NCI-H1105 (cell line): ENCODE results near the gene KCNK10.
"Not testable (repeated sequence)": the region's sequence is repeated elsewhere in the genome, so short reads cannot be mapped to it uniquely, and the experiment has no call there.

Experiments
- DNase-seq: peaks from one replicate; lab custom pipeline; 2025; lab: John Stamatoyannopoulos, UW

Gene KCNK10

DNA sequence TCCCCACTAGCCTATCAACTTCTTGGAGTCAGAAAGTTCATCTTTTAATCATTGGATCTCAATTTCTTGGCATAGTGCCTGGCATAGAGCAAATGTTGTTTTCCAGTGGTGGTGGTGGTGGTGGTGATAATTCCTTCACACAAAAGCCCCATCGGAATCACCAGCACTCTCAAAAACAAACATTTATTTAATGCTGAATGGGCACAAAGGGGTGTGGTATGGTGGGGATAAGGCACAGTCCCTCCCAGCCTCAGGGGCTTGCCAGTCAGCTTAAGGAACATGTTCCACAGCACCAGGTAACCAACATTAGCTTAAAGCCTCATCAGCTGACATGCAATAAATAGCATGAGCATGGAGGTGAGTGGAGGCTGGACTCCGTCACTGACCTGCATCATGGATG lies 56.6 kb downstream of the KCNK10 start:
- no peak for DNase-seq

DNA sequence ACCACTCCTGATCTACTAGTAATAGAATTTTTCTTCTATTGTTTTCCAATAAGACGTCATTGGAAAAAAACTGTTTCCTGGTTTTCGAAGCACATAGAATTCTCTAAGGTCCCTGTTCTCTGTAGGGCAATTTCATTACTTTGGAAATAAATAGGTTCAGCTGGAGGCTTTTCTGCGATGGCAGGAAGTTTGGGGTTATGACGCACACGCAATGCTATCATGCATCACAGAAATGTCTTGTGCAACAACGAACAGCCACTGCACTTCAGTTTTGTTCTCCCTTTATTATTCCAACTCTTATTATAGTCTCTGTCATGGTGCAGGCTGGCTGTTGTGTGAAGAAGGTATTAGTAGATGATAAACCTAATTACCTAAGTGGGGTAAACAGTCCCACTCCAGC lies 59.0 kb downstream of the KCNK10 start:
- DNase-seq: no peak

DNA sequence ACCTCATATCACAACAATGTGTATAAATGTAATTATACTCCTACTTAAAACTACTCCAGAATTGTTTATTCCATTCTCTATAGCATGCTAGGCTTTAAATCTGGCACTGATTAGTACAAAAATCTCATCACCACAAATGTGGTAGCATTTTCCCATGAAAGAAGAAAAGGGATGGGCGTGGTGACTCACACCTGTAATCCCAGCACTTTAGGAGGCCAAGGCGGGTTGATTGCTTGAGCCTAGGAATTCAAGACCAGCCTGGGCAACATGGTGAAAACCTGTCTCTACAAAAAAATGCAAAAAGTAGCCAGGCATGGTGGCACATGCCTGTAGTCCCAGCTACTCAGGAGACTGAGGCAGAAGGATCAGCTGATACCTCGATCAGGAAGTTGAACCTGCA lies 61.8 kb downstream of the KCNK10 start:
- not testable (repeated sequence) for DNase-seq

DNA sequence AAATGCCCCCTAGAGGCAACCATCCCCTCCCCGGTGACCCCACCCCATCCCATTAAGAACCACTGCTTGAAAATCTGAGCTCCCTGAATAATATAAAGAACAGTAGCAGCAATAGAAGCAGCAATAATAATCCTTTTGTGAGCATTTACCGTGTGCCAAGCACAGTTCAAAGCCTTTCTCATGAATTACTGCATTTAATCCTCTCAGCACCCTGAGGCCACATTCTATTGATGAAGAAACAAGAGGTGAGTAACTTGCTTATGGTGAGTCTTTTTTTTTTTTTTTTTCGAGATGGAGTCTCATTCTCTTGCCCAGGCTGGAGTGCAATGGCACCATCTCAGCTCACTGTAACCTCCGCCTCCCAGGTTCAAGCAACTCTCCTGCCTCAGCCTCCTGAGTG lies 65.0 kb downstream of the KCNK10 start:
- no peak for DNase-seq

DNA sequence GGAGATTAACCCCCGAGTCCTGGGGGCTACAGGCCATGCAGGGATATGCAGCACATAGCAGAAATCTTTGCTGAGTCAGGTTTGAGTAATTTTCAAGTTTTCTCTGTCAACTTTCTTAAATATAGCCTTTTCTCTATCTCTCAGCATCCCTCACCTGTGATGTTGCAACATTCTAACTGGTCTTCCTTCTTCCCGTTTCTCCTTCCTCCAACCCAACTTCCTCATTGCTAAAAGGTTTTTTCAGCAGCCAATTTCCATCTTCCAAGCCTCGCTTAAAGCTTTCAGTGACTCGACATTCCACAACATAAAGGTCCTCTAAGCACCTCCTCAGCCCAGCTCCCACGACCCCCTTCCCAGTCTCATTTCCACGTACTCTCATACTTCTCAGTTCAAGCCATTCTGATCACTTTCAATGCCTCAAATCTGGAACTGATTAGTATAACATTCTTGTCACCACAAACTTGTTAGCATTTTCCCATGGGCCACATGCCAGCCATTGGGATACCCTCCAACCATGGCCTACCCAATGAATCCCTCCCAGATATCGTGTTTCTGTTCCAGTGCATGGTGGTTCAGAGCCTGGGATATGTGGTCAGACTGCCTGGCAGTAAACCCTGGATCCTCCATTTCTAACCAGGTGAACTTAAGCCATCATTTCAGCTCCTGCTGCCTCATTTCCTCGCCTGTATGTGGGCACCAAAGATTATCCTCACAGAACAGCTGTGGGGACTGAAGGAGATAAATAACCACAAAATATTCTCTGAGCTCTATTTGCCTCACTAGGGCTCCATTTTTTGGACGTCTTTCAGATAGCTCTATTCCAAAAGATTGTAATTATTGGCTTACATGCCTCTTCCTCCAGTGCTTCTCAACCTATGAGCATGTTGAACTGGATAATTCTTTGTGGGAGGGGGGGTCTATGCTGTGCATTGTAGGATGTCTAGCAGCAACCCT lies 65.8 kb downstream of the KCNK10 start:
- no peak for DNase-seq

DNA sequence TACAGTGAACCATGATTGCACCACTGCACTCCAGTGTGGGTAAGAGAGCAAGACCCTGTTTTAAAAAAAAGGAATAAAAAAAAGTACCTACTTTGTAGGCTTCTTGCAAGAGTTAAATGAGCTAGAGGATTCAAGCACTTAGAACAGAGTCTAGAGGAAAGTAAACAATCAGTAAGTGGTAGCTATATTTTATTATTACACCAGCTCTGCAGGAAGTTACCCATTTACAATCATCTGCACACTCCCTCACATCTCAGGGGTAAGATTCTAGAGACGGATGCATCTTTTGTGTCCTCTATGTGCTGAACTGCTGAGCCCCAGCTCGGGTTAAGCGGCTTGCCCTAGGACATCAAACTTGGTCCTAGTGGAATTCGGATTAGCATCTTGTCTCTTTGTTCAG lies 67.3 kb downstream of the KCNK10 start:
- no peak for DNase-seq

DNA sequence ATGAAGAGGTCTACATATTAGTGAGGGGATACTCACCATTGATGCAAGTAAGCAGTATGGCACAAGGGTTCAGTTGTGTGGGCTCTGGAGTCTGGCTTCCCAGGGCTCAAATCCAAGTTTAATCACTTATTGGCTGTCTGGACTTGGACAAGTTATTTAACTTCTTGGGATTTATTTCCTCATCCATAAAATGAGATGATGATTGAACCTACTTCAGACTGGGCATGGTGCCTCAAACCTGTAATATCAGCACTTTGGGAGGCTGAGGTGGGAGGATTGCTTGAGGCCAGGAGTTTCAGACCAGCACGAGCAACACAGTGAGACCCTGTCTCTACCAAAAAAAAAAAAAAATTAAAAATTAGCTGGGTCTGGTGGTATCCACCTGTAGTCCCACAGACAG lies 67.9 kb downstream of the KCNK10 start:
- DNase-seq: no peak

DNA sequence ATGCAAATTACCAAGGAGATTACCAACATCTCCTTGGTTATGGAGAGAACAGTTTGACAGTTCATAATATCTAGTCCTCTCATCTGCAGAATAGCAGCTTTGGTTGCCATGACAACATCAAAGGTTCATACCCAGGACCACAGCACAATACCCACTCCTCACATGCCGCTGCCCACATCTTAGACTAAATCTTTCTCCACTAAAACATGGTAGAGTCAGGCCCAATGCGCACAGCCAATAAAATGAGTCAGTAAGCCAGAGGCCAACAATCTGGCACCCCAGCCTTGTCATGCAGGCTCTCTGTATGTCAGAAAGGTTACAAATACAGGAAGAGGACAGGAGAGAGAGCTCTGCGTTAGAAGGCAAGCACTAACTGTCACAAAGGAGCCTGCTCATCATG lies 70.6 kb downstream of the KCNK10 start:
- no peak for DNase-seq

DNA sequence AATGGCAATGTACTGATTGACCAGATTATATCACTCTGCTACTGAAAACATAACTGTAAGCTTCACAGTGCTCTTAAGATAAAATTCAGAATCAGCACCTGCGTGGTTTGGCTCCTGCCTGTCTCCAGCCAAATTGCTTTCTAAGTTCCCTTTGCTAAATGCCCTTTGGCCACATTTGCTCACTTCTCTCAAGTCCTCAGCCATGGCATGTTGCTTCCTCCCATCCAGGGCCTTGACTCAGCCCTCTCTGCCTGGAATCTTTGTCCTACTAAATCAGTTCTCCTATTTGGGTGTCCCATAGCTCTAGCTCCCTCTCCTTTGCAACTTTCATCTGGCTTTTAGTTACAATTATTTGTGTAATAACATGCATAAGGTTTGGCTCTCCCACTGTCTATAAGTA lies 71.4 kb downstream of the KCNK10 start:
- DNase-seq: no peak

DNA sequence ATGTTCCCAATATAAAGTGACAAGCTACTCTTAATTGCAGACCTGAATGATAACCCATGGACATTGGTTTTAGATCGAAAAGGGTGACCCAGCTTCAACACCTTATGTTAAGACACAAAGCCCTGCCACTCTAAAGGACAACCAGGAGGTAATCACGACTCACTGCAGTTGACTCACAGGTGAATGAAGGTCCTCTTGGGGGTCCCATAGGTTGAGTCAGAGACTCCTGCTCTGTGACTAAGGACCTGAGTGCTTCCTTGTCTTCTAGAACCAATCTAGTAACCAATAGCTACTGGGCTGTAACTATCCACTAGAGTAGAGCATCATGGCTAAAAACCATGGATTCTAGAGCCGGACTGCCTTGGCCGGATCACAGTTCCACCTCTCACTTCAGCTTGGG lies 73.8 kb downstream of the KCNK10 start:
- no peak for DNase-seq

DNA sequence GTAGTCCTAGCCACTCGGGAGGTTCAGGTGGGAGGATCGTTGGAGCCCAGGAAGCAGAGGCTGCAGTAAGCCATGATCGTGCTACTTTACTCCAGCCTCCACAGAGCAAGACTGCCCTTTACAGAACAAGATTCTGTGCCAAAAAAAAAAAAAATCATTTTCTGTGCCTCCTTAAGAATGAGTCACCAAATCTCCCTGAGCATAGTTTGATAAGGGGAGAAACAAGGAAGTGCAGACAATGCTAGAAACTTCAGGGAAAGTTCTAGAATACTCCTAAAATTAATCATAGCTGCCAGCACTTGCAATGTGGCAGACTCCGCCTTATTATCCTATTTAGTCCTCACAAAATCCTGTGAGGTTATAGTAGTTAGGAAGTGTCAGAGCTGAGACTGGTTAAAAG lies 74.5 kb downstream of the KCNK10 start:
- DNase-seq: no peak

DNA sequence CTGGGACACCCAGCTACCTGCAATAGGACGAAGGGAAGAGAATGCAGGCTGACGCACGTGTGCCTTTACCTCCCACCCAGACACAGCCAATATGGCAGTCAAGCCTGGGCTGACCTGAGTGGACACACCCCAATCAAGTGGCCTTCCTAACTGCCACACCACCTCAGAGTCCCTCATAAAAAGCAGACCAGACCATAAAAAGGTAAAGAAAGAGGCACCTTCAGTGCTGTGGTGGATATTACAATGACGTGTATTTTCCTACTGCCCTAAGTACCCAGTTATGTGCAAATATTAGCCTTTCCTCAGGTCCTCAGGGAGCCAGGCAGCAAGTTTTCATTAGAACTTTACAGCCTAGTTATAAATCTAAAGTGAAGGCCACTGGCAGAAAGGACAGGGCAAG lies 75.8 kb downstream of the KCNK10 start:
- DNase-seq: no peak

DNA sequence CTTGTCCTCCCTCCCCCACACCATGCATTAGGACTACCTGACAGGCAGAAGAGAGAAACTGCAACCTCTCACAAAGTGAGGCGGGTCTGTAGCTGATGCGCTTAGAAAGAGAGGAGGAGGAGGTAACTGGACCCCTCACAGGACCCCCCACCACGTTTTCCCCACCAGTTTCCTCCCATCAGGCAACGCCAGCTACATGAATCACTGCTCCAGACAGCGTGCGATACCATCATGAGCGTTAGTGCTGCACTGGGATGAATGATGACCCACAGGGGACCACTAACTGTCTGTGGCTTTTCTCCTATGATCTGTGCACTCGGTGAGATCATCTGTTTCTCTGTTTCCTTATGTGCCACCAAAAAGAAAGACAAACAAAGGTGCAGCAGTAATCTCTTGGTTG lies 77.7 kb downstream of the KCNK10 start:
- no peak for DNase-seq

DNA sequence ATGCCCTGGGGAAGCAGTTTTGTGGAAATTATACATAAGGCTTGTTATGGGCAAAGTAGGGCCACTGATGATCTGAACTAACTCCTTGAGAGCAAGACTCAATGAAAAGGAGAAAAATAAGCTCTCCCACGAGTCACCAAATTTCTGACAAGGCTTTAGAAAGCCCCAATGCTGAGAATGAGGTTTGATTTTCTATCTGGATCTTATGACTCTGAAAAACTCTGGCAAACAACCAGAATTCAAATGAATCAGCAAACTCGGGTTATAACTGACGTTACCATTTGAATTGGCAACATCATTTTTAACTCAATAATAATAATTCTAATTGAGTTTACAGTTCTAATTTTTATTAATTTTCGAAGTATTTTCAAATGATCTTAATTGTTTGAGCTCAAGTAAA lies 79.1 kb downstream of the KCNK10 start:
- no peak for DNase-seq

DNA sequence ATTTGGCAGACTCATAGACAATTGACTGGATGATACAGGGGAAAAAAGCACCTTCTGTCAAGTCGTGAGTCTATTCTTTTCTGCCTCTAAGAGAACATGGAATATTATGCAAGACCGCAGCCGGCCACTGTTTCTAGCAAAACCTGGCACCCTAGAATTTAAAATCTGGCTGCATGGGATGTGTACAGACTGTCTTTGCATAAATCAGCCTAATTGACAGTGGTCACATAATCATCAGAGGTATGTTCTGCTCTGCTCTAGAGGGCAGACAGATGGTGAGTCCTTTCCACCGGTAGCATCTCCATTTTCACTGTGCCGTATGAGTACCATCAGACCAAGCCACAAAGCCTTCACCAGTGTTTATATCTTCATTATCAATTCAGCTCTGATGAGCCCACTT lies 80.6 kb downstream of the KCNK10 start:
- DNase-seq: no peak

DNA sequence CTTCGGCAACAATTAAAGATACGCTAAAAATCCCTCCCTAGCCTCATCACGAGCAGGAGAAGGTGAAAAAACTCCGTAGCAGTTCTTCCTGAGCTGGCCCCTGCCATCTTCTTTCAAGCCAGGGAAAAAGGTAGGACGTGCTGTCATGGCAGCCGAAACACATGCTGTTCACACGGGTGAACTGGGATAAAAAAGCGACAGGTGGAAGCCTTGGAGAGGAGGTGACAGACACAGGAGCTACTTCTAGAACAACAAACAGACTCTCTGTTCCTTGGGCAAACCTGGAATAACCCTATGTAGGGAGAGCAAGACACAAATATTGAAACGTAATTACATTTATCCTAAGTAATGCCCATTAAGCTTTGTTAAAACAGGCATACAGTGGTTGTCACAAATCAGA lies 81.3 kb downstream of the KCNK10 start:
- no peak for DNase-seq

DNA sequence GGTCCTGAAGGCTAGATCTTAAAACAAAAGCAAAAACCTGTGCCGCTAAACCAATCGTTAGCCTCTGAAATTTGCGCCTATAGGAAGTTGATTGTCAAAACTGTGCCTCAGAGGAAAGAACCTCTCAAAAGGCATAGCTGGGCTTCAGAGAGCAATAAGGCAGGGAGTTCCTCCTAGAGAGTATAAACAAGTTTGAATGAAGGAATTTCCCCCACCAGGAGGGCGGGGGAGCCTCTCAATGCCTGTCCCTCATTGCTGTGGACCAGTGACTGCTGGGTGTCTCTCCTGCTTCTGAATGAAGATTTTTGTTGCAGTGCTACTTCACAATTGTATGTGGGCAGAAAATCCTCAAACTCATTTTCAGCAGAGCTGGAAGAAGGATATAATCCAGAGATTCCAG lies 88.6 kb downstream of the KCNK10 start:
- no peak for DNase-seq

DNA sequence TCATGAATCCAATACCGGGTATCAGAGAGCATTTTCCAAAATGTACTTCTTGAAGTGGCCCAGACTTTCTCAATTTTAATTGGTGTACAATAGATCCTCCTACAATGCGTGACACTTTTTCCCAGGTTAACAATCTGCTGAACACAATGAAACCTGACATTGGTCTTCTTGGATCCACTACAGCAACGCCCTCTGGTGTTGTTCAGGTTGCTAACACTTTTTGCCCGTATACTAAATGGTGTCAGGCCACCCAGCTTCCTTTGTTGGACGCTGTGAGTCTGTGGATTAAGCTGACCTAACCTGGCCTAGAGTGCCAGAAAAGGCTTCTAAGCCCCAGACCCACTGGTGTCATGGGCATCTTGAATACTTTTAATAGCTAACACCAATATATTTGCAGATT lies 89.2 kb downstream of the KCNK10 start:
- DNase-seq: no peak

DNA sequence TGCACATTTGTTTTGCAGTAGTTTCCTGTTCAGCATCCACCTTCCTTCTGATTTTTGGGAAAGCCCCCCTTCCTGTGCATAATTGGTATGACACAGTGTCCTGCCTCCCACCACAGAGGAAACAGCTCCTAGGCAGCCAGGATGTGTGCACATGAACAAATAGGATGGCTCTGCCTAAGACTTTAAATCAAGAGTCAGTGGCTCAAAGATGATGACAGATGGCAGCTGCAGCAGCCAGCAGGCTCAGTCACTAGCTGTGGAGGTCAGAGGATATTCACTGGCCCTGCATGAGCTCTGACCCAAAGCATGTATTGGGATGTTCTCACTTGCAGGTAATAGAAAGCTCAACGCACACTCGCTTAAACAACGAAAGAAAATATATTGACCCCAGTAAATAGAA lies 90.3 kb downstream of the KCNK10 start:
- DNase-seq: no peak

DNA sequence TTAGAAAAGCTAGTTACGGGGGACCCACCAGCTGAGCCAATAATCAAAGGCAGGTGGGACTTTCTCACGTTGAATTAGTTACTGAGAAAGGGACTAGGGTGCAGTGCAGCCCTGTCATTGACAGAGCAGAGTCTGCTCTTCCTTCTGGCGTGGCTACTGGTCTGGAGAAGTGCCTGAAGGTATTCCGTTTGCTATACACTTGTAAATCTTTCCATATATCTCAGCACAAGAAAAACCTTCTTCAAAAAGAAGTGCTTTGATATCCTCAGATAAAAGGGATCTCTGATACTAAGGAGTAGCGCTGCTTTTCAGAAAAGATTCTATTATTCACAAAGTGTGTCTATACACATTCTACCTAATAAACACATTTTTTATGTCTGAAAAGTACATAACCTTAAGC lies 91.5 kb downstream of the KCNK10 start:
- DNase-seq: no peak

DNA sequence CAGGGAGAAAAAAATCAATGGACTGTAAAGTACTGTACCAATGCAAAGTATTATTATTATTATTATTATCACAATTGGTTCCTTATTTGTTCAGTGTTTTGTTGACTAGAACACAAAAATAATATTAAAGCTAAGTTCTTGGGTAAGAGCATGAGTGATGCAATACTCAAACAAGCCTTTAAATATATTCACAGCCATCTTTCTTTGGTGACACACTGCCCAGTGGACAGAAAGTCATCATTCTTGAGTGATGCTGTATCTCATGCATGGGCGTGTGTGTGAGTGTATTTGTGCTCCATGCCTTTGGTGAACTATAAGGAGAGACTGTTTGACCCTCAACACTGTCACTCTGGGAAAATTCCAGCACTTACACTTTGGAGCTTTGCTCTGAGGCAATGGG lies 93.6 kb downstream of the KCNK10 start:
- no peak for DNase-seq

DNA sequence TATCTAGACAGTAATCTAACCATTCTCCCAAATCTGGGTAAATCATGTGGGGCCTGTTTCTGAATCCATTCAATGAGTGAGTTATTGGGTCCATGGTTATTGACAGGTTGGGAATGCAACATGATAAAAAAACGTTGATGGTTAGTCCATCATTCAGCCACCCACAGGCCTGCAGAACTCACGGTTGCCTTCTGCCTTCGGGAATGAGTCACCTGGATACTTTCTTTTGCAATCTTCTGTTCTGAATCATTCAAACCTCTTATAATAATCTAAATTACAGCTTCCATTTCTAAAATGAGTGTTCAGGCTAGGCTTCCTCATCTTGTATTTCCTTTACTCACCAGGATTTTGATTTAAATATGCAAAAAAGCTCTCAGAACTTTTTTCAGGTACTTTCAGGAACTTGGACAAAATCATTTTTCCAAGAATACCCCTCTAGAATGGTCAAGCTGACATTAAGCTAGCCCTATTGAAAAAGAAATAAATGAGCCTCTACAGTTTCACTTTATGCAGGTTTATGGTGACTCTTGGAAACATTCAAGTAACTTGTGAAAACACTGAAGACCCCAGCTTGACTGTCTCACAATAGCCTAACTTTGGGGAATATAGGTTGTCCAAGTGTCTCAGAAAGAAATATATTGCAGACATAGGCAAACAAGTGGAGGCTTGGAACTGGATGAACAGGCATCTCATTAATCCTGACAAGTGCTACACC lies 94.4 kb downstream of the KCNK10 start:
- no peak for DNase-seq

DNA sequence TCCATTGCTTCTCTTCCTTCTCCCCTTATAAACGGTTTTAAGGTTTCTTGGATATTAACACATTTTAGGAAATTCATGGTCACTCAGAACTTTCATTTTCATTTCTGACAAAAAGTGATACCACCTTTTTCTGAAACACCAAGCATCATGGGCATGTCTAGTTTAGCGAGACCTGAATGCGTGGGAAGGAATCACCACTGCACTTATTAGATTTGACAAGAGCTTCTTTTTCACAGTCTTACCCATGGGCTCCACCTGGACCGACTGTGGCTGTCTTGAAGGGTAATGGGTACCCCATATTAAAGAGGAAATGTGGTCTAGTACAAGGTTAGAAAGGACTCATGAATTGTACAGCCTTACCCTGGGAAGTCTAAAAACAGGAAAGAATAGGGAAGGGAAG lies 95.4 kb downstream of the KCNK10 start:
- no peak for DNase-seq

DNA sequence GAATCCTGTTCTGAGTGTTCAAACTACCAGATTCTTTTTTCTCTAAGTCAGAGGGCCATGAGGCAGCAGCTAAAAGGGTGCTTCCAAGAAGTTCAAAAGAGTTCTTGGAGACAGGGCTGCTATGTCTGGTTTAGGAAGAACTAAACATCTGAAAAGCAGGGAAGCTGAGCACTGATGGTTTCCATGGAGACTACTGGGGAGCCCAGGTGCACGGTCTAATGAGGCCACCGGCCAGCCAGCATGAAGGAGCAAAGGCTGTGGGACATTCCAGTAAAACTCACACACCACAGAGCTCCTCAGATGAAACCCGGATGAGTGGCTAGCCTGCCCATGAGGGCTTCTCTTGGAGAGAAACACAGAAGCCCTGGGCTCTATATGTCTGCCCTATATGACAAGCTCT lies 97.3 kb downstream of the KCNK10 start:
- DNase-seq: peak; percentile 12
